ENCODE results near the gene TOM1L2.

TOM1L2 gene

DNA sequence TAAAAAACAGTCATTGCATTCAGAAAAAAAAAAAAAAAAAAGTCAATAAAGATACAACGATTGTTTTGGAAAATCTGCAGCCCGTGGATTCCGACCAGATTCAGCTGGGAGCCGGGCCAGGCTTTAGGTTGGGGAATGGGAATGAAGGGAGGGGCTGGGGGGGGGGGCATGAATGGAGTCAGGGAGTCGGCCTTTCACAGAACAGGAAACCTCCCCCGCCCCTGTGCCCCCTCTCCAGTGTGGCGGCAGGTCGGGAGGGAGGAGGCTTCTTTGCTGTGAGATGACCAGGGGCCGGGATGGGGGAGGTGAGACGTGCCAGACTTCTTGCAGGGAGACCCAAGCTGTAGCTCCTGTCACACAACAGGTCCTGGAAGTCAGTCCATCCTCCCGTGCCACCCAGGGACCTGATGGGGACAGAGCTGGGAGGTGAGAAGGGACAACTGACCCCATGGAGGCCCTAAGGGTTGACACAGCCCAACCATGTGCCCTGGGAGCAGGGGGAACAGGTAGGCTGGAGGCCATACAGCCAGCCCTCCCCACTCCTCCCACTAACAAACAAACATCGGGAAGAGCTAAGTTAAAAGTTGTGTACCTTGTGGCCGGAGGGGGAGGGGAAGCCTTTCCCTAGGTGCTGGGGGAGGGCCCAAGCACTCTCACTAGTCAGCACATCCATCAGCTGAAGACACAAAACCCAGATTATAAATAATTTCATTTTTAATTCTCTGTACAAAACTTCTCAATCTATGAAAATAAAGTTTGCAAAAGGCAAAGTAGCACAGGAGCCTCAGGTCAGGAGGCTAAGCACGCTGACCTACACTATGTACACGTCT is 160.6 kb downstream of the TOM1L2 start:
- TF ChIP-seq POLR2AphosphoS5 (IDR thresholded peaks at IDR 0.05; ENCODE audit: low read depth) (no peak; the same call in 1 of the 2 replicates), SPI1 (IDR thresholded peaks at IDR 0.05; ENCODE audit: borderline replicate concordance, low read depth) (no peak), GABPA (IDR thresholded peaks at IDR 0.05; ENCODE audit: low read depth) (no peak)
- DNase-seq (ENCODE audit: low read depth in 1 of 2, low spot score in 1 of 2) = no peak
- Histone ChIP-seq H3K4me3 (replicated peaks; ENCODE audit: insufficient read depth, low read length) (no peak overlapping the region), H3K27me3 (ENCODE audit: insufficient read depth, poor library complexity, severe bottlenecking) (no peaks in the 10 kb centered on the region), H3K27ac (replicated peaks) (no peak overlapping the region)

DNA sequence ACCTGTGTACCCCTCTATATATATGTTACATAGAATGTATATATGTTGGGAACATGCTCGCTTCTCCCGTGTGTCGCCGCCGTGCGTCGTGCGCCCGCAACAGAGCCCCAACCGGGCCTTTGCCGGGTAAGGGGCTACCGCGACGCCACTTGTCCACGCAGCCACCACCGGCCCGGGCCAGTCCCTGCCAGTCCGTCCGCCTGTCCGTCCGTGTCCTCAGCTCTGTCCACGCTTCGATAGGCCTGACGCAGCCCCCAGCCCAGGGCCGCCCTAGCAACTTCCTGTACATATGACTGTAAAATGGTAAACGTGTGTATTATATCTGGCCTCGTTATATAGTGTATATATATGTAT is 161.3 kb downstream of the TOM1L2 start:
- H3K4me3 ChIP-seq (replicated peaks; ENCODE audit: insufficient read depth, low read length) = no peak overlapping the region
- H3K27me3 ChIP-seq (ENCODE audit: insufficient read depth, poor library complexity, severe bottlenecking) = no peaks in the 10 kb centered on the region
- no peak for DNase-seq (ENCODE audit: low read depth in 1 of 2, low spot score in 1 of 2)
- H3K27ac ChIP-seq (replicated peaks) = no peak overlapping the region
- TF ChIP-seq, protein P1, sequence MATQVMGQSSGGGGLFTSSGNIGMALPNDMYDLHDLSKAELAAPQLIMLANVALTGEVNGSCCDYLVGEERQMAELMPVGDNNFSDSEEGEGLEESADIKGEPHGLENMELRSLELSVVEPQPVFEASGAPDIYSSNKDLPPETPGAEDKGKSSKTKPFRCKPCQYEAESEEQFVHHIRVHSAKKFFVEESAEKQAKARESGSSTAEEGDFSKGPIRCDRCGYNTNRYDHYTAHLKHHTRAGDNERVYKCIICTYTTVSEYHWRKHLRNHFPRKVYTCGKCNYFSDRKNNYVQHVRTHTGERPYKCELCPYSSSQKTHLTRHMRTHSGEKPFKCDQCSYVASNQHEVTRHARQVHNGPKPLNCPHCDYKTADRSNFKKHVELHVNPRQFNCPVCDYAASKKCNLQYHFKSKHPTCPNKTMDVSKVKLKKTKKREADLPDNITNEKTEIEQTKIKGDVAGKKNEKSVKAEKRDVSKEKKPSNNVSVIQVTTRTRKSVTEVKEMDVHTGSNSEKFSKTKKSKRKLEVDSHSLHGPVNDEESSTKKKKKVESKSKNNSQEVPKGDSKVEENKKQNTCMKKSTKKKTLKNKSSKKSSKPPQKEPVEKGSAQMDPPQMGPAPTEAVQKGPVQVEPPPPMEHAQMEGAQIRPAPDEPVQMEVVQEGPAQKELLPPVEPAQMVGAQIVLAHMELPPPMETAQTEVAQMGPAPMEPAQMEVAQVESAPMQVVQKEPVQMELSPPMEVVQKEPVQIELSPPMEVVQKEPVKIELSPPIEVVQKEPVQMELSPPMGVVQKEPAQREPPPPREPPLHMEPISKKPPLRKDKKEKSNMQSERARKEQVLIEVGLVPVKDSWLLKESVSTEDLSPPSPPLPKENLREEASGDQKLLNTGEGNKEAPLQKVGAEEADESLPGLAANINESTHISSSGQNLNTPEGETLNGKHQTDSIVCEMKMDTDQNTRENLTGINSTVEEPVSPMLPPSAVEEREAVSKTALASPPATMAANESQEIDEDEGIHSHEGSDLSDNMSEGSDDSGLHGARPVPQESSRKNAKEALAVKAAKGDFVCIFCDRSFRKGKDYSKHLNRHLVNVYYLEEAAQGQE (IDR thresholded peaks at IDR 0.05; ENCODE audit: insufficient replicate concordance, low read depth) = no peak
- TF ChIP-seq CTCF (IDR thresholded peaks at IDR 0.05; ENCODE audit: insufficient read depth, low read length) (no peak), POLR2AphosphoS5 (IDR thresholded peaks at IDR 0.05; ENCODE audit: low read depth) (no peak), SPI1 (IDR thresholded peaks at IDR 0.05; ENCODE audit: borderline replicate concordance, low read depth) (no peak), GABPA (IDR thresholded peaks at IDR 0.05; ENCODE audit: low read depth) (no peak)

- H3K27me3 ChIP-seq (ENCODE audit: insufficient read depth, poor library complexity, severe bottlenecking) = no peaks in the 10 kb centered on the region
- TF ChIP-seq GABPA (IDR thresholded peaks at IDR 0.05; ENCODE audit: low read depth) (no peak), POLR2AphosphoS5 (IDR thresholded peaks at IDR 0.05; ENCODE audit: low read depth) (no peak), SPI1 (IDR thresholded peaks at IDR 0.05; ENCODE audit: borderline replicate concordance, low read depth) (no peak), CTCF (IDR thresholded peaks at IDR 0.05; ENCODE audit: insufficient read depth, low read length) (no peak)
- TF ChIP-seq, protein P1 (IDR thresholded peaks at IDR 0.05; ENCODE audit: insufficient replicate concordance, low read depth) = no peak
- H3K27ac ChIP-seq (replicated peaks) = no peak overlapping the region
- DNase-seq (ENCODE audit: low read depth in 1 of 2, low spot score in 1 of 2) = no peak
- no peak overlapping the region for H3K4me3 ChIP-seq (replicated peaks; ENCODE audit: insufficient read depth, low read length)
Observed at GRCh38 chr17:17810084-17810894, 161.9 kb downstream of the TOM1L2 start.

DNA sequence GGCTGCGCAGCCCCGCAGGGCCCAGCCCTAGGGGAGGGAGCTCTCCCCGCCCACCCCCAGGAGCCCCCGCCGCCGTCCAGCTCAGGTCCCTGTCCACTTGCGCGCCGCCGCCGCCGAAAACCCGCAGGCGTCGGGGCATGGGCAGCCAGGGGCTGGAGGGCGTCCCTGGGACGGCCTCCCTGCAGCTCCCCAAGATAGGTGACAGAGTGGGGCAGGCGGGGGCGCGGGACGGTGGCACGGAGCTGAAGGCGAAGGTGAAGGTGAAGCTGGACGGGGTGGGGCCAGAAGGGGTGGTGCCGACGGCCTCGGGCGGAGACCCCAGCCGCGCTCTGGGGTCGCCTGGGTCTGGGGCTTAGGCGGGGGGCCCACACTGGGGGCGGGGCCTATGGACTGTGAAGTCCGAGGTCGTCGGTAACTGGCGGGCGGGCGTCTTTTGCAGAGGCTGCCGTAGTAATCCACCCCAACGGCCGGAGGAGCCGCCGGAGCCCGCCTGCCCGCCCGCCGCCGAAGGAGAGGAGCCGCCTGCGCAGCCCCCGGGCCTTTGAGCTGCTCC is 162.6 kb downstream of the TOM1L2 start:
- no peak overlapping the region for H3K27ac ChIP-seq (replicated peaks)
- TF ChIP-seq GABPA (IDR thresholded peaks at IDR 0.05; ENCODE audit: low read depth) (no peak), POLR2AphosphoS5 (IDR thresholded peaks at IDR 0.05; ENCODE audit: low read depth) (no peak), SPI1 (IDR thresholded peaks at IDR 0.05; ENCODE audit: borderline replicate concordance, low read depth) (no peak), CTCF (IDR thresholded peaks at IDR 0.05; ENCODE audit: insufficient read depth, low read length) (no peak)
- TF ChIP-seq, protein P1 (IDR thresholded peaks at IDR 0.05; ENCODE audit: insufficient replicate concordance, low read depth) = no peak
- H3K27me3 ChIP-seq (ENCODE audit: insufficient read depth, poor library complexity, severe bottlenecking) = no peaks in the 10 kb centered on the region
- no peak overlapping the region for H3K4me3 ChIP-seq (replicated peaks; ENCODE audit: insufficient read depth, low read length)
- no peak for DNase-seq (ENCODE audit: low read depth in 1 of 2, low spot score in 1 of 2)
